HL-60 (cell line): ENCODE results near the gene LONP2.

ENCODE experiments used
- POLR2AphosphoS5 ChIP-seq: IDR thresholded peaks from 2 replicates; pipeline ENCODE4 v1.6.1; 2012; ENCODE audit warnings: low read depth
- TF ChIP-seq, protein P1 (sequence below): IDR thresholded peaks from 2 replicates; pipeline ENCODE4 v1.6.1; 2012; ENCODE audit warnings: low read depth; ENCODE audit not compliant: insufficient replicate concordance

DNA sequence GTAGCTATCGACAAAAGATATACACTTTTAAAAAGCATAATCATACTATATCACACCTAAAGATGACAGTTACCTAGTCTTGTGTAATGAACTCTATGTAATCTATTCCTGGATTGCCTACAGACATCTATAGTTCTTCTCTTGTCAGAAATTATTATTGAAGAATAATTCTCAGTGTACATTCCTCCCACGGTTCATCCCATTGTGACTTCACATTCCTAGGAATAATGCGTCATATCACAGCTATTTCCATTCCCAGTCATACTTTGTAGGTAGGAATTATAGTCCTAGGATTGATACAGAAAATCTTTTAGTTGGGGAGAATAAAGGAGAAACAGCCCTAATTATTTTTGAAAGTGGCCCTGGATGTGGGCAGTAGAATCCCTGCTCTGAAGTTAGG, 47.2 kb downstream of the LONP2 start:
- no peak for TF ChIP-seq POLR2AphosphoS5
- TF ChIP-seq, protein P1, sequence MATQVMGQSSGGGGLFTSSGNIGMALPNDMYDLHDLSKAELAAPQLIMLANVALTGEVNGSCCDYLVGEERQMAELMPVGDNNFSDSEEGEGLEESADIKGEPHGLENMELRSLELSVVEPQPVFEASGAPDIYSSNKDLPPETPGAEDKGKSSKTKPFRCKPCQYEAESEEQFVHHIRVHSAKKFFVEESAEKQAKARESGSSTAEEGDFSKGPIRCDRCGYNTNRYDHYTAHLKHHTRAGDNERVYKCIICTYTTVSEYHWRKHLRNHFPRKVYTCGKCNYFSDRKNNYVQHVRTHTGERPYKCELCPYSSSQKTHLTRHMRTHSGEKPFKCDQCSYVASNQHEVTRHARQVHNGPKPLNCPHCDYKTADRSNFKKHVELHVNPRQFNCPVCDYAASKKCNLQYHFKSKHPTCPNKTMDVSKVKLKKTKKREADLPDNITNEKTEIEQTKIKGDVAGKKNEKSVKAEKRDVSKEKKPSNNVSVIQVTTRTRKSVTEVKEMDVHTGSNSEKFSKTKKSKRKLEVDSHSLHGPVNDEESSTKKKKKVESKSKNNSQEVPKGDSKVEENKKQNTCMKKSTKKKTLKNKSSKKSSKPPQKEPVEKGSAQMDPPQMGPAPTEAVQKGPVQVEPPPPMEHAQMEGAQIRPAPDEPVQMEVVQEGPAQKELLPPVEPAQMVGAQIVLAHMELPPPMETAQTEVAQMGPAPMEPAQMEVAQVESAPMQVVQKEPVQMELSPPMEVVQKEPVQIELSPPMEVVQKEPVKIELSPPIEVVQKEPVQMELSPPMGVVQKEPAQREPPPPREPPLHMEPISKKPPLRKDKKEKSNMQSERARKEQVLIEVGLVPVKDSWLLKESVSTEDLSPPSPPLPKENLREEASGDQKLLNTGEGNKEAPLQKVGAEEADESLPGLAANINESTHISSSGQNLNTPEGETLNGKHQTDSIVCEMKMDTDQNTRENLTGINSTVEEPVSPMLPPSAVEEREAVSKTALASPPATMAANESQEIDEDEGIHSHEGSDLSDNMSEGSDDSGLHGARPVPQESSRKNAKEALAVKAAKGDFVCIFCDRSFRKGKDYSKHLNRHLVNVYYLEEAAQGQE = no peak
